Esophagus muscularis mucosa (tissue), 4 donors: ENCODE data around the gene MAPK8.

Experiments
- EP300 ChIP-seq: sonication (generic); formaldehyde crosslinking; IDR thresholded peaks from one replicate; pipeline ENCODE4 v1.6.1; 2017; ENCODE audit warnings: antibody characterized with exemption
- POLR2A ChIP-seq: fragments of 450-650 bp; IDR thresholded peaks from one replicate; pipeline ENCODE4 v1.6.1; 2017; ENCODE audit warnings: antibody characterized with exemption, moderate library complexity, mild to moderate bottlenecking, low read depth
- TF ChIP-seq, protein P1 (sequence below), 3 experiments: fragments of 200-600 bp in 2 of 3; fragments of 450-650 bp in 1 of 3; sonication (generic) in 2 of 3; IDR thresholded peaks; one replicate each; pipeline ENCODE4 v1.5.1; 2017 to 2019; ENCODE audit warnings: antibody characterized with exemption in 3 of 3, mild to moderate bottlenecking in 2 of 3, moderate library complexity in 1 of 3

- TF ChIP-seq, protein P1, sequence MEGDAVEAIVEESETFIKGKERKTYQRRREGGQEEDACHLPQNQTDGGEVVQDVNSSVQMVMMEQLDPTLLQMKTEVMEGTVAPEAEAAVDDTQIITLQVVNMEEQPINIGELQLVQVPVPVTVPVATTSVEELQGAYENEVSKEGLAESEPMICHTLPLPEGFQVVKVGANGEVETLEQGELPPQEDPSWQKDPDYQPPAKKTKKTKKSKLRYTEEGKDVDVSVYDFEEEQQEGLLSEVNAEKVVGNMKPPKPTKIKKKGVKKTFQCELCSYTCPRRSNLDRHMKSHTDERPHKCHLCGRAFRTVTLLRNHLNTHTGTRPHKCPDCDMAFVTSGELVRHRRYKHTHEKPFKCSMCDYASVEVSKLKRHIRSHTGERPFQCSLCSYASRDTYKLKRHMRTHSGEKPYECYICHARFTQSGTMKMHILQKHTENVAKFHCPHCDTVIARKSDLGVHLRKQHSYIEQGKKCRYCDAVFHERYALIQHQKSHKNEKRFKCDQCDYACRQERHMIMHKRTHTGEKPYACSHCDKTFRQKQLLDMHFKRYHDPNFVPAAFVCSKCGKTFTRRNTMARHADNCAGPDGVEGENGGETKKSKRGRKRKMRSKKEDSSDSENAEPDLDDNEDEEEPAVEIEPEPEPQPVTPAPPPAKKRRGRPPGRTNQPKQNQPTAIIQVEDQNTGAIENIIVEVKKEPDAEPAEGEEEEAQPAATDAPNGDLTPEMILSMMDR (IDR thresholded peaks at IDR 0.05) = no peak
- no peak for TF ChIP-seq EP300
- TF ChIP-seq POLR2A = no peak
Measured at GRCh38 chr10:48369501-48369900, 63.0 kb downstream of the MAPK8 start.
